Measurements from ENCODE around the gene SLC31A2.

DNA sequence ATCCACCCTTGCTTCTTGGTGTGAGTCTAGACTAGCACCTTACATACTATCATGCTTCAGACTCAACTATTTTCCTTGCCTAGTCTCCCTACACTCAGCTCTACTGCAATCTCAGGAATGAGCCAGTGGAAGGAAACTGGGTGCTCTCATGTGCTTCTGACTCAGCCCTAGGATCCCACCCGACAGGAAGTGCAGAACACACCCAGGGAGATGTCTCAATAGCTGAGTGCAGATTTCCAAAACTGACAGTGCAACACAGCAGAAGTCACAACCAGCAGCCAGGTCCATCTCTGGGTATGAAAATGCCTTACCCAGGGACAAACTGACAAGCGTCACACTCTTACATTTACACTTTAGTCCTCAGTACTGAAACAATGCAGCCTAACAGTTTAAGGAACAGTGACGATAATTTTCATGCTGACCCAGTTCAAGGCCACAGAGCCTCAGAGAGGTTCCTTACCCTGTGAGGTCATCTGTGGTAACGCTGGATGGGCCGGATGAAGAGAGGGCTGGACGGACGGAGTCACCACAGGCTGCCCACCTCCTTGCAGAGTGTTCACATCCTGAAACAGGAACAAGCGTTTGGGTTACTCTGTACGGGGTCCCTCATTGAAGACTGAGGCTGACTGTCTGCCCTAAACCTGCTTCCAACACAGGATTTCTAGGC lies 37.3 kb downstream of the SLC31A2 start:
- TF ChIP-seq ZNF791 (tag by site-specific recombination; IDR thresholded peaks at IDR 0.05) (no peak), ZNF555 (tag by site-specific recombination; conservative IDR thresholded peaks at IDR 0.05) (no peak), ZNF274 (IDR thresholded peaks at IDR 0.05; ENCODE audit: low read length) (no peak), ZNF274 (tag by site-specific recombination; IDR thresholded peaks at IDR 0.05; ENCODE audit: borderline replicate concordance) (no peak), ZNF473 (tag by site-specific recombination; IDR thresholded peaks at IDR 0.05) (no peak)
- TF ChIP-seq, protein P1, sequence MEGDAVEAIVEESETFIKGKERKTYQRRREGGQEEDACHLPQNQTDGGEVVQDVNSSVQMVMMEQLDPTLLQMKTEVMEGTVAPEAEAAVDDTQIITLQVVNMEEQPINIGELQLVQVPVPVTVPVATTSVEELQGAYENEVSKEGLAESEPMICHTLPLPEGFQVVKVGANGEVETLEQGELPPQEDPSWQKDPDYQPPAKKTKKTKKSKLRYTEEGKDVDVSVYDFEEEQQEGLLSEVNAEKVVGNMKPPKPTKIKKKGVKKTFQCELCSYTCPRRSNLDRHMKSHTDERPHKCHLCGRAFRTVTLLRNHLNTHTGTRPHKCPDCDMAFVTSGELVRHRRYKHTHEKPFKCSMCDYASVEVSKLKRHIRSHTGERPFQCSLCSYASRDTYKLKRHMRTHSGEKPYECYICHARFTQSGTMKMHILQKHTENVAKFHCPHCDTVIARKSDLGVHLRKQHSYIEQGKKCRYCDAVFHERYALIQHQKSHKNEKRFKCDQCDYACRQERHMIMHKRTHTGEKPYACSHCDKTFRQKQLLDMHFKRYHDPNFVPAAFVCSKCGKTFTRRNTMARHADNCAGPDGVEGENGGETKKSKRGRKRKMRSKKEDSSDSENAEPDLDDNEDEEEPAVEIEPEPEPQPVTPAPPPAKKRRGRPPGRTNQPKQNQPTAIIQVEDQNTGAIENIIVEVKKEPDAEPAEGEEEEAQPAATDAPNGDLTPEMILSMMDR (tag by site-specific recombination; IDR thresholded peaks at IDR 0.05) = no peak
- TF ChIP-seq, protein P2, sequence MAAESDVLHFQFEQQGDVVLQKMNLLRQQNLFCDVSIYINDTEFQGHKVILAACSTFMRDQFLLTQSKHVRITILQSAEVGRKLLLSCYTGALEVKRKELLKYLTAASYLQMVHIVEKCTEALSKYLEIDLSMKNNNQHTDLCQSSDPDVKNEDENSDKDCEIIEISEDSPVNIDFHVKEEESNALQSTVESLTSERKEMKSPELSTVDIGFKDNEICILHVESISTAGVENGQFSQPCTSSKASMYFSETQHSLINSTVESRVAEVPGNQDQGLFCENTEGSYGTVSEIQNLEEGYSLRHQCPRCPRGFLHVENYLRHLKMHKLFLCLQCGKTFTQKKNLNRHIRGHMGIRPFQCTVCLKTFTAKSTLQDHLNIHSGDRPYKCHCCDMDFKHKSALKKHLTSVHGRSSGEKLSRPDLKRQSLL (tag by site-specific recombination; IDR thresholded peaks at IDR 0.05) = no peak

All from HEK293 (cell line).